Measurements from ENCODE around the gene BIRC6.
"Not testable (repeated sequence)": the region's sequence is repeated elsewhere in the genome, so short reads cannot be mapped to it uniquely, and the experiment has no call there.

BIRC6 gene

GRCh38 chr2:32632089-32632488 lies 275.3 kb downstream of the BIRC6 start:
- ChIA-PET CTCF (no interaction called here), POLR2A (no interaction called here)
- no peak for DNase-seq (ENCODE audit: extremely low spot score)
- TF ChIP-seq CTCF (IDR thresholded peaks at IDR 0.05; ENCODE audit: control extremely low read depth, extremely low read depth, low read depth, missing control alignments), result no peak

GRCh38 chr2:32633040-32633439 lies 276.2 kb downstream of the BIRC6 start:
- ChIA-PET POLR2A (no interaction called here), CTCF (no interaction called here)
- TF ChIP-seq CTCF (IDR thresholded peaks at IDR 0.05; ENCODE audit: control extremely low read depth, extremely low read depth, low read depth, missing control alignments), result no peak
- DNase-seq (ENCODE audit: extremely low spot score), result no peak

GRCh38 chr2:32638548-32638947 lies 281.7 kb downstream of the BIRC6 start:
- POLR2A ChIA-PET; CTCF ChIA-PET; DNase-seq (ENCODE audit: extremely low spot score): not testable (repeated sequence)

- TF ChIP-seq CTCF (IDR thresholded peaks at IDR 0.05; ENCODE audit: control extremely low read depth, extremely low read depth, low read depth, missing control alignments), result no peak
- ChIA-PET CTCF (no interaction called here), POLR2A (no interaction called here)
- DNase-seq (ENCODE audit: extremely low spot score), result no peak
Observed at GRCh38 chr2:32641180-32641579, 284.4 kb downstream of the BIRC6 start.

GRCh38 chr2:32647180-32647651 lies 290.4 kb downstream of the BIRC6 start:
- DNase-seq (ENCODE audit: extremely low spot score), result no peak
- POLR2A ChIA-PET, result no interaction called here

GRCh38 chr2:32652555-32653209 lies 295.9 kb downstream of the BIRC6 start:
- CTCF ChIA-PET, result no interaction called here
- TF ChIP-seq CTCF (IDR thresholded peaks at IDR 0.05; ENCODE audit: control extremely low read depth, extremely low read depth, low read depth, missing control alignments), result no peak
- no peak for DNase-seq (ENCODE audit: extremely low spot score)
- POLR2A ChIA-PET, result no interaction called here

More at GRCh38 chr2:32647180-32647651, 290.4 kb downstream of the BIRC6 start:
- TF ChIP-seq CTCF (IDR thresholded peaks at IDR 0.05; ENCODE audit: control extremely low read depth, extremely low read depth, low read depth, missing control alignments), result no peak
- CTCF ChIA-PET, result interaction anchor here (1.5 kb wide), 1 partner anchor 34 kb away, joined by 3 read pairs; no protein-coding TSS in a partner anchor

- TF ChIP-seq CTCF (IDR thresholded peaks at IDR 0.05; ENCODE audit: control extremely low read depth, extremely low read depth, low read depth, missing control alignments), result no peak
- CTCF ChIA-PET, result interaction anchor here (1.2 to 1.5 kb wide), 3 partner anchors 10 to 19 kb away, joined by 3 read pairs; no protein-coding TSS in a partner anchor
- POLR2A ChIA-PET, result no interaction called here
- no peak for DNase-seq (ENCODE audit: extremely low spot score)
Observed at GRCh38 chr2:32656069-32656468, 299.2 kb downstream of the BIRC6 start.
